HFF-Myc (cell line): ENCODE results near the gene RFLNA.

ENCODE experiments used
- DNase-seq: peaks from one replicate; pipeline ENCODE4 v3.0.0-alpha.2; 2011; ENCODE audit warnings: low read depth; ENCODE audit errors: extremely low read depth
- H3K4me3 ChIP-seq: replicated peaks from 2 replicates; pipeline ENCODE4 v1.5.1; 2011; ENCODE audit warnings: low read depth, mild to moderate bottlenecking, control low read depth, low read length
- CTCF ChIP-seq: IDR thresholded peaks from 2 replicates; pipeline ENCODE4 v1.5.1; 2012; ENCODE audit warnings: mild to moderate bottlenecking, low read depth, low read length, control low read depth; ENCODE audit errors: missing control alignments

The RFLNA gene

GRCh38 chr12:124302807-124303578 is 8.1 kb downstream of the RFLNA start:
- no peak for DNase-seq
- no peak overlapping the region for H3K4me3 ChIP-seq
- no peak for TF ChIP-seq CTCF

GRCh38 chr12:124303579-124304313 is 8.9 kb downstream of the RFLNA start:
- no peak overlapping the region for H3K4me3 ChIP-seq
- no peak for TF ChIP-seq CTCF
- DNase-seq: no peak

GRCh38 chr12:124304314-124304790 is 9.5 kb downstream of the RFLNA start:
- no peak overlapping the region for H3K4me3 ChIP-seq
- no peak for TF ChIP-seq CTCF
- DNase-seq: no peak

- no peak overlapping the region for H3K4me3 ChIP-seq
- DNase-seq: no peak
- no peak for TF ChIP-seq CTCF
Measured at GRCh38 chr12:124305136-124305535, 10.2 kb downstream of the RFLNA start.

GRCh38 chr12:124305776-124306685 is 11.1 kb downstream of the RFLNA start:
- TF ChIP-seq CTCF: no peak
- no peak overlapping the region for H3K4me3 ChIP-seq
- DNase-seq: no peak
